DOHH2 (cell line): ENCODE measurements around the gene HPCA.

Experiments used
- H3F3A ChIP-seq: fragments of 200-600 bp; sonication (generic), shearing (Covaris generic); 2 replicates; pipeline ENCODE4 v1.6.0; 2016; ENCODE audit warnings: antibody characterized with exemption, mild to moderate bottlenecking; ENCODE audit not compliant: control insufficient read depth, insufficient read depth
- H3K27ac ChIP-seq: fragments of 200-600 bp; sonication (generic); 2 replicates; pipeline ENCODE4 v1.5.1; 2014; ENCODE audit warnings: low read depth, mild to moderate bottlenecking, low read length, moderate library complexity
- H3K27me3 ChIP-seq: fragments of 200-600 bp; sonication (generic); 2 replicates; pipeline ENCODE4 v1.6.1; 2014; ENCODE audit warnings: mild to moderate bottlenecking, low read length, mixed read lengths; ENCODE audit not compliant: control insufficient read depth
- H3K36me3 ChIP-seq: fragments of 200-600 bp; sonication (generic); 2 replicates; pipeline ENCODE4 v1.6.1; 2014; ENCODE audit warnings: mild to moderate bottlenecking, low read length, moderate library complexity, mixed read lengths; ENCODE audit not compliant: control insufficient read depth
- H3K4me1 ChIP-seq: fragments of 200-600 bp; sonication (generic); 2 replicates; pipeline ENCODE4 v1.6.1; 2014; ENCODE audit warnings: mild to moderate bottlenecking, low read length, mixed read lengths; ENCODE audit not compliant: control insufficient read depth
- H3K4me2 ChIP-seq: fragments of 200-600 bp; sonication (generic); 2 replicates; pipeline ENCODE4 v1.6.0; 2014; ENCODE audit warnings: mild to moderate bottlenecking, low read length, moderate library complexity
- H3K4me3 ChIP-seq: fragments of 200-600 bp; sonication (generic); 2 replicates; pipeline ENCODE4 v1.5.1; 2014; ENCODE audit warnings: mild to moderate bottlenecking, low read length, mixed read lengths
- H3K79me2 ChIP-seq: fragments of 200-600 bp; sonication (generic); 2 replicates; pipeline ENCODE4 v1.6.1; 2014; ENCODE audit warnings: mild to moderate bottlenecking, low read length, mixed read lengths; ENCODE audit not compliant: control insufficient read depth
- H3K9me2 ChIP-seq: fragments of 200-600 bp; sonication (generic); replicated peaks from 2 replicates; pipeline ENCODE4 v1.6.1; 2014; ENCODE audit warnings: mild to moderate bottlenecking, low read length, mixed read lengths; ENCODE audit not compliant: control insufficient read depth
- H3K9me3 ChIP-seq: fragments of 200-600 bp; sonication (generic); 2 replicates; pipeline ENCODE4 v1.6.1; 2014; ENCODE audit warnings: antibody characterized with exemption, low read length, mixed read lengths; ENCODE audit not compliant: control insufficient read depth, insufficient read depth
- H4K20me1 ChIP-seq: fragments of 200-600 bp; sonication (generic); 2 replicates; pipeline ENCODE4 v1.6.0; 2014; ENCODE audit warnings: low read depth, mild to moderate bottlenecking, antibody characterized with exemption, low read length, moderate library complexity; ENCODE audit not compliant: control insufficient read depth, insufficient read depth
- EZH2phosphoT487 ChIP-seq: fragments of 200-600 bp; sonication (generic); IDR thresholded peaks from 2 replicates; pipeline ENCODE4 v1.6.1; 2017; ENCODE audit warnings: borderline replicate concordance, mild to moderate bottlenecking, antibody characterized with exemption, low read length, moderate library complexity, mixed read lengths
- TF ChIP-seq, protein P1 (sequence below): fragments of 200-600 bp; sonication (generic); IDR thresholded peaks from one replicate; pipeline ENCODE4 v1.5.1; 2014; ENCODE audit warnings: antibody characterized with exemption, mild to moderate bottlenecking, low read depth, low read length; ENCODE audit not compliant: poor library complexity, severe bottlenecking

Gene HPCA

DNA sequence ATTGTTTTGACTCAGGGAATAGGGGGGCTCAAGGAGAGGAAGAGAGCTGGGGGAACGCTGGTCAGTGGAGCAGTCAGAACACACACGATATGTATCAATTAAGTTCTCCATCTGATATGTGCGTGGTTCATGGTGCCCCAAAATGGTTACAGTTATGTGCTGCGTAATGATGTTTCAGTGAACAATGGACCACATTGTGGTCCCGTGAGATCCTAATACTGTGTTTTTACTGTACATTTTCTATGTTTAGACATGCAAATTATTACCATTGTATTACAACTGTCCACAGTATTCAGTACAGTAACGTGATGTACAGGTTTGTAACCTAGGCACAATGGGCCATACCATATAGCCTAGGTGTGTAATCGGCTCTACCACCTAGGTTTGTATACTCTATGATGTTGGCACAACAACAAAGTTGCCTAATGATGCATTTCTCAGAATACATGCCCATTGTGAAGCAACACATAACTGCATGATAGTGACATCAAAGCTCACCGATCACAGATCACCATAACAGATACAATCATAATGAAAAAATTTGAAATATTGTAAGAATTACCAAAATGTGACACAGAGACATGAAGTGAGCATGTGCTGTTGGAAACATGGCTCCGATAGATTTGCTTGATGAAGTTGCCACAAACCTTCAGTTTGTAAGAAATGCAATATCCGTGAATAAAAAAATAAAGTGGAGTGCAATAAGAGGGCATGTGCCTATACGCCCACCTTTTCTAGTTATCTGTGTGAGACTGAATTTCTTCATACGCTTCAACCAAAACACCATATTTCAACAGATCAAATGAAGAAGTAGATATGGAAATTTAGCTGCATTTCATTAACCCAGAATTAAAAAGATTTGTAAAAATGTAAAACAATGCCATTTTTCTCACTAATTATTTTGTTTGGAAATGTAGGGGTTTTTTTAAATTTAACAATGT lies 29.7 kb downstream of the HPCA start:
- H3K27me3 ChIP-seq, result peaks cover 14% of the 10 kb centered on the region
- H3K27ac ChIP-seq, result no peak overlapping the region
- no peaks in the 10 kb centered on the region for H3K36me3 ChIP-seq
- H3K4me2 ChIP-seq, result no peak overlapping the region
- no peaks in the 10 kb centered on the region for H3K79me2 ChIP-seq
- H3K4me1 ChIP-seq, result no peaks in the 10 kb centered on the region
- no peak overlapping the region for H3K4me3 ChIP-seq
- TF ChIP-seq, protein P1, sequence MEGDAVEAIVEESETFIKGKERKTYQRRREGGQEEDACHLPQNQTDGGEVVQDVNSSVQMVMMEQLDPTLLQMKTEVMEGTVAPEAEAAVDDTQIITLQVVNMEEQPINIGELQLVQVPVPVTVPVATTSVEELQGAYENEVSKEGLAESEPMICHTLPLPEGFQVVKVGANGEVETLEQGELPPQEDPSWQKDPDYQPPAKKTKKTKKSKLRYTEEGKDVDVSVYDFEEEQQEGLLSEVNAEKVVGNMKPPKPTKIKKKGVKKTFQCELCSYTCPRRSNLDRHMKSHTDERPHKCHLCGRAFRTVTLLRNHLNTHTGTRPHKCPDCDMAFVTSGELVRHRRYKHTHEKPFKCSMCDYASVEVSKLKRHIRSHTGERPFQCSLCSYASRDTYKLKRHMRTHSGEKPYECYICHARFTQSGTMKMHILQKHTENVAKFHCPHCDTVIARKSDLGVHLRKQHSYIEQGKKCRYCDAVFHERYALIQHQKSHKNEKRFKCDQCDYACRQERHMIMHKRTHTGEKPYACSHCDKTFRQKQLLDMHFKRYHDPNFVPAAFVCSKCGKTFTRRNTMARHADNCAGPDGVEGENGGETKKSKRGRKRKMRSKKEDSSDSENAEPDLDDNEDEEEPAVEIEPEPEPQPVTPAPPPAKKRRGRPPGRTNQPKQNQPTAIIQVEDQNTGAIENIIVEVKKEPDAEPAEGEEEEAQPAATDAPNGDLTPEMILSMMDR, result no peak
- no peak for TF ChIP-seq EZH2phosphoT487
- H3K9me3 ChIP-seq, result no peaks in the 10 kb centered on the region
- no peaks in the 10 kb centered on the region for H3F3A ChIP-seq
- H4K20me1 ChIP-seq, result no peaks in the 10 kb centered on the region
- no peaks in the 10 kb centered on the region for H3K9me2 ChIP-seq

DNA sequence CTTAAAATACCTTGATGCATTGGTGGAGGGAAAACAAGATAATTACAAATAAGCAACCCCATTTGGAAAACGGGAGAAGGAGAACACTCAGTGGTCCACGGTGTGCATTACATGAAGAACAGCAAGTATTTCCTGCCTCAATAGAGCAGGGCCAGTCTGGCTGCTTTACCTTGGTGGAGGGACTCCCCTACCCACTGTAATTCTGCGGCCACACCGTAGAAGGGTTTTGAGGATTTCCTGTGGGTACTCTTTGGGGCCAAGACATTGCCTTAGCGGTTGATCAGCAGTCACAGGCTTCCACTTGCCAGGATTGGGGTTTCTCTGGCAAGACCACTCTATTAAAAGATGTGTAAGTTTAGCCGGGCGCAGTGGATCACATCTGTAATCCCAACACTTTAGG lies 31.2 kb downstream of the HPCA start:
- Histone ChIP-seq H3K27me3 (peaks cover 14% of the 10 kb centered on the region), H3F3A (no peaks in the 10 kb centered on the region), H3K4me1 (no peaks in the 10 kb centered on the region), H4K20me1 (no peaks in the 10 kb centered on the region), H3K4me3 (no peak overlapping the region), H3K9me3 (no peaks in the 10 kb centered on the region), H3K4me2 (no peak overlapping the region), H3K79me2 (no peaks in the 10 kb centered on the region), H3K27ac (no peak overlapping the region), H3K9me2 (no peaks in the 10 kb centered on the region), H3K36me3 (no peaks in the 10 kb centered on the region)
- TF ChIP-seq EZH2phosphoT487, result no peak
- TF ChIP-seq, protein P1, result no peak

DNA sequence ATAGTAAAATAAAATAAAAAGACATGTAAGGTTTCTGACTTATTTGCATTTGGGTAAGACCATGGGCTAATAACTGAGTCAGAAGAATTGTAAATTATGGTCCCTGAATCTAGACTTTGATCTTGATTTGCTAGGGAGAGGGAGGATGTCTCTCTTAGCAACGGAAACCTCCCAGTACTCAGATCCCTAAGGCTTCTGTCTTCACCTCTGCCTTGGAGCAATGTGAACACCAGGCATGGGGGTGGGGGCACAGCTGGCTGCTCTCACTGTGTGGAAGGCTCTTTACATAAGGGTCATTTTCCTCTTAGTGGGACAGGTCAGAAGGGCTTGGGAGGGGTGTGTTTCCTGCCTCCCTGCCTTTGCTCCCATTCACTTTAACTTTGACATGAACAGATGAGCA lies 31.9 kb downstream of the HPCA start:
- no peaks in the 10 kb centered on the region for H3K4me1 ChIP-seq
- no peak overlapping the region for H3K27ac ChIP-seq
- no peaks in the 10 kb centered on the region for H3K79me2 ChIP-seq
- H3K4me3 ChIP-seq, result no peak overlapping the region
- no peak overlapping the region for H3K4me2 ChIP-seq
- no peaks in the 10 kb centered on the region for H4K20me1 ChIP-seq
- H3K36me3 ChIP-seq, result no peaks in the 10 kb centered on the region
- H3K9me2 ChIP-seq, result no peaks in the 10 kb centered on the region
- no peak for TF ChIP-seq EZH2phosphoT487
- TF ChIP-seq, protein P1, result no peak
- H3K9me3 ChIP-seq, result no peaks in the 10 kb centered on the region
- peaks cover 20% of the 10 kb centered on the region for H3K27me3 ChIP-seq
- no peaks in the 10 kb centered on the region for H3F3A ChIP-seq
